Liver (tissue), 9 donors: ENCODE data around the gene TRIM9. TPM values are rescaled to one million over a fixed set of nuclear protein-coding genes. Genes with fewer than 3 reads are reported as not detected.

ENCODE experiments used
- DNase-seq: peaks from one replicate; pipeline ENCODE4 v3.0.0-alpha.2; 2017; ENCODE audit warnings: low spot score
- H3K27ac ChIP-seq, 2 donors: one replicate each; pipeline ENCODE4 v1.7.0; 2013; ENCODE audit warnings: inconsistent platforms in 2 of 2, low read length in 2 of 2, control low read depth in 1 of 2, low read depth in 1 of 2, mild to moderate bottlenecking in 1 of 2
- H3K27me3 ChIP-seq, 4 donors: one replicate each; pipeline versions ENCODE4 v1.6.1 to v1.7.0; 2013; ENCODE audit warnings: low read length in 3 of 4, inconsistent platforms in 1 of 4, mild to moderate bottlenecking in 1 of 4, moderate library complexity in 1 of 4; ENCODE audit not compliant: control insufficient read depth in 4 of 4, insufficient read depth in 4 of 4
- H3K36me3 ChIP-seq, 4 donors: one replicate each; pipeline versions ENCODE4 v1.6.1 to v1.7.0; 2013; ENCODE audit warnings: low read length in 3 of 4, mild to moderate bottlenecking in 3 of 4, low read depth in 1 of 4, moderate library complexity in 1 of 4; ENCODE audit not compliant: control insufficient read depth in 4 of 4, insufficient read depth in 3 of 4
- H3K4me1 ChIP-seq, 4 donors: one replicate each; pipeline versions ENCODE4 v1.6.1 to v1.7.0; 2013; ENCODE audit warnings: low read length in 3 of 4, mild to moderate bottlenecking in 3 of 4, moderate library complexity in 1 of 4; ENCODE audit not compliant: control insufficient read depth in 4 of 4, insufficient read depth in 4 of 4
- H3K4me3 ChIP-seq, 3 donors: one replicate each; pipeline versions ENCODE4 v1.6.1 to v1.7.0; 2013; ENCODE audit warnings: low read length in 3 of 3, control low read depth in 1 of 3, low read depth in 1 of 3, mild to moderate bottlenecking in 1 of 3
- H3K9ac ChIP-seq, 2 donors: one replicate each; pipeline ENCODE4 v1.7.0; 2013; ENCODE audit warnings: low read length in 2 of 2, mild to moderate bottlenecking in 2 of 2, moderate library complexity in 2 of 2, control low read depth in 1 of 2, low read depth in 1 of 2
- H3K9me3 ChIP-seq, 4 donors: one replicate each; pipeline versions ENCODE4 v1.6.1 to v1.7.0; 2013; ENCODE audit warnings: low read length in 3 of 4; ENCODE audit not compliant: control insufficient read depth in 4 of 4
- EGR1 ChIP-seq, 2 donors: IDR thresholded peaks; 2 replicates each; pipeline ENCODE4 v1.6.1; 2016 to 2018; ENCODE audit warnings: antibody characterized with exemption in 2 of 2, low read depth in 2 of 2
- FOXA1 ChIP-seq: IDR thresholded peaks from 2 replicates; pipeline ENCODE4 v1.6.1; 2016; ENCODE audit warnings: antibody characterized with exemption
- FOXA2 ChIP-seq: IDR thresholded peaks from 2 replicates; pipeline ENCODE4 v1.6.1; 2016; ENCODE audit warnings: antibody characterized with exemption
- HNF4A ChIP-seq, 2 donors: conservative IDR thresholded peaks; 2 replicates each; pipeline ENCODE4 v1.6.1; 2016; ENCODE audit warnings: antibody characterized with exemption in 2 of 2, mild to moderate bottlenecking in 2 of 2
- HNF4G ChIP-seq: IDR thresholded peaks from 2 replicates; pipeline ENCODE4 v1.6.1; 2016; ENCODE audit warnings: antibody characterized with exemption
- RAD21 ChIP-seq, 2 donors: IDR thresholded peaks; 2 replicates each; pipeline ENCODE4 v1.6.1; 2016; ENCODE audit warnings: antibody characterized with exemption in 2 of 2, mild to moderate bottlenecking in 2 of 2
- RXRA ChIP-seq, 2 donors: IDR thresholded peaks; 2 replicates each; pipeline ENCODE4 v1.6.1; 2017 to 2018; ENCODE audit warnings: antibody characterized with exemption in 2 of 2, mild to moderate bottlenecking in 1 of 2
- WGBS: extraction: QIAGEN DNeasy Blood & Tissue Kit; methylation state at CpG from one replicate; pipeline ENCODE4 v1.1.7; 2013; 5-methylcytosine and 5-hydroxymethylcytosine counted together
- polyA plus RNA-seq, 2 donors: library from polyadenylated mRNA; stranded (reverse) in 1 of 2; unstranded in 1 of 2; fragments of 200-250 nt in 1 of 2; fragments of >200 nt in 1 of 2; fragmentation: Nextera tagmentation in 1 of 2; extraction: Ambion mirVana in 1 of 2; gene quantifications; one replicate each; pipeline versions ENCODE4 v1.2.1 to v1.2.3, GENCODE V29; 2013 to 2015
- total RNA-seq, 2 donors: library from RNA; depleted of rRNA; stranded (reverse); fragments of >200 nt; gene quantifications; one replicate each; pipeline ENCODE4 v1.2.3, GENCODE V29; 2014
- TF ChIP-seq, protein P1 (sequence below): IDR thresholded peaks from 2 replicates; pipeline ENCODE4 v1.6.1; 2016; ENCODE audit warnings: antibody characterized with exemption
- TF ChIP-seq, protein P2 (sequence below): IDR thresholded peaks from 2 replicates; pipeline ENCODE4 v1.6.1; 2016; ENCODE audit warnings: antibody characterized with exemption
- TF ChIP-seq, protein P3 (sequence below): IDR thresholded peaks from 2 replicates; pipeline ENCODE4 v1.6.1; 2016; ENCODE audit warnings: antibody characterized with exemption, mild to moderate bottlenecking
- donor health status: healthy.
- donor health status: healthy.
- donor health status: healthy.
- donor health status: healthy.
- donor health status: healthy.

TRIM9 gene
- total and polyA plus RNA-seq, 4 donors, result 0.09 to 1.6 (median 0.18) TPM

DNA sequence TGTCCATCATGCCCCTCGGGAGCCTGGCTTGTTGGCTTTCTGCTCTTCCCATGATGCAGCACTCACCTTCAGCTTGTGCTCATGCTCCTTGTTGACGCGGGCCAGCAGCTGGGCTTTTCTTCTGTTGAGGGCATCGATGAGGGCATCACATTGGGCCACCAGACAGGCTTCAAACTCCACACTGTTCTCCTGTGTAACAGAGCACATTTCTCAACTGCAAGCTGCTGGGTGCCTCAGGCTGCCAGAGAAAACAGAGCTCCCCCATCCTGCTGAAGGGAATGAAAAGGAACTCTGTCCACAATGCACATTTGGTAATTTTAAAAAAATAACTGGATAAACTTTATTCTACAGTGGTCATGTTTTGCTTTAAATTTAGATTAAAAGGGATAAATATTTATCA, 72.1 kb downstream of the TRIM9 start:
- Histone ChIP-seq H3K9ac (no peak overlapping the region), H3K9me3 (no peaks in the 10 kb centered on the region), H3K4me1 (no peaks in the 10 kb centered on the region), H3K27ac (no peak overlapping the region), H3K27me3 (no peaks in the 10 kb centered on the region), H3K36me3 (no peaks in the 10 kb centered on the region), H3K4me3 (no peak overlapping the region)
- no peak for DNase-seq
- WGBS, result 93% methylated on average over 4 of the region's 4 CpGs
- no peak for TF ChIP-seq FOXA2

DNA sequence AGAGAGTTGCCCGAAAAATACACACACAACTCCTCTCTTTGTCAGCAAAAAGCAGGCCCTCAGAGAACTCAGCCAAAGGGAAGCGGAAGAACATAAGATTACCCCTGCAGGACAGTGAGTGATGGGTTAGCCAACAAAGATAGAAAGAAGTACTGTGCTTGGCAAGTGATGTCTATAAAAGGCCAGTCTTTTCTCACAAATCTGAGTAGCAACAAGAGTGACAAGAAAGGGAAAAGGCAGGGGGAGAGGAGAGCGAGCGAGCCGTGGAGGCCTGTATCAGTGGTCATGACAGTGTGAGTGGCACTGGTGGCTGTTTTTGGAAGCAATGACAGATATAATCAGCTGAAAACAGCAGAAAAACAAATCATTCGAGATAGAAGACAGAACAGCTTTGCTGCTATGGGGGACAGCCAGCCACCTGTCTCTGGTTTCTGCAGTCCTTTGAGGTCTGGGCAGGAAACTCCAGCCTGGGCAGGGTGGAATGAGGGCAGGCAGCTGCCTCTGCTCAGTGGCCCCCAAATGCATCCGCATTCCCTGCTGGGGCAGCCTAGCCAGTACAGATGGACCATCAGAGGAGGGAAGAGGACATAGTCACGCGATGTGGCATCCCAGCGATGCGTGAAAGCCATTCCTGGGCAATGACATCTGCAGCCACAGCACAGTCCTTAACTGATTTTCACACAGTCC, 74.7 kb downstream of the TRIM9 start:
- Histone ChIP-seq H3K27ac (no peak overlapping the region), H3K36me3 (no peaks in the 10 kb centered on the region), H3K4me1 (no peaks in the 10 kb centered on the region), H3K27me3 (no peaks in the 10 kb centered on the region), H3K9me3 (no peaks in the 10 kb centered on the region), H3K4me3 (no peak overlapping the region), H3K9ac (no peak overlapping the region)
- 83% methylated on average over 11 of the region's 11 CpGs for WGBS
- TF ChIP-seq HNF4G, result no peak
- no peak for TF ChIP-seq HNF4A (conservative IDR thresholded peaks at IDR 0.05)
- DNase-seq, result no peak

DNA sequence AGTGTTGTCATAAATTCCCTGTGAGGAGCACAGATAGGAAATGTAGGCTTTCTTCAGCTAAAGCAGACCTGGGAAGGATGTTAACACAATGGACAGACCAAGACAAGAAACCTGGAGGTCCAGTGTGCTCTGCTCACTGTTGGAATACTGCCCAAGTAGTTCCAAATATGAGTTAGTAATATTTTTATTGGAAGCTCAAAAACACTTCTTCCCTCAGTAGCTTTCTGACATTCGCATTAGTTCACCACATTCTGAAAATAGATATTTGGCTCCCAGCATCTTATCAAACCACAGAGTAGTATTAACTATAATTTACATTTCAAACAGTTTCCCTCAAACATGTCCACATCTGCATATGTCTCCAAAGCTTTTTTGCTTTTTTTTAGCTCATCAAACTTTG, 75.8 kb downstream of the TRIM9 start:
- H3K4me3 ChIP-seq, result no peak overlapping the region
- DNase-seq, result no peak
- no peaks in the 10 kb centered on the region for H3K9me3 ChIP-seq
- no peaks in the 10 kb centered on the region for H3K27me3 ChIP-seq
- H3K9ac ChIP-seq, result no peak overlapping the region
- TF ChIP-seq, protein P1, sequence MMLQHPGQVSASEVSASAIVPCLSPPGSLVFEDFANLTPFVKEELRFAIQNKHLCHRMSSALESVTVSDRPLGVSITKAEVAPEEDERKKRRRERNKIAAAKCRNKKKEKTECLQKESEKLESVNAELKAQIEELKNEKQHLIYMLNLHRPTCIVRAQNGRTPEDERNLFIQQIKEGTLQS, result no peak
- TF ChIP-seq HNF4A (conservative IDR thresholded peaks at IDR 0.05), result no peak
- no peak for TF ChIP-seq RXRA (IDR thresholded peaks at IDR 0.05)
- no peak for TF ChIP-seq RAD21 (IDR thresholded peaks at IDR 0.05)
- TF ChIP-seq HNF4G, result no peak
- TF ChIP-seq EGR1 (IDR thresholded peaks at IDR 0.05; ENCODE audit: low read depth in 2 of 2), result no peak
- TF ChIP-seq, protein P2, sequence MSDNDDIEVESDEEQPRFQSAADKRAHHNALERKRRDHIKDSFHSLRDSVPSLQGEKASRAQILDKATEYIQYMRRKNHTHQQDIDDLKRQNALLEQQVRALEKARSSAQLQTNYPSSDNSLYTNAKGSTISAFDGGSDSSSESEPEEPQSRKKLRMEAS, result no peak
- TF ChIP-seq, protein P3, sequence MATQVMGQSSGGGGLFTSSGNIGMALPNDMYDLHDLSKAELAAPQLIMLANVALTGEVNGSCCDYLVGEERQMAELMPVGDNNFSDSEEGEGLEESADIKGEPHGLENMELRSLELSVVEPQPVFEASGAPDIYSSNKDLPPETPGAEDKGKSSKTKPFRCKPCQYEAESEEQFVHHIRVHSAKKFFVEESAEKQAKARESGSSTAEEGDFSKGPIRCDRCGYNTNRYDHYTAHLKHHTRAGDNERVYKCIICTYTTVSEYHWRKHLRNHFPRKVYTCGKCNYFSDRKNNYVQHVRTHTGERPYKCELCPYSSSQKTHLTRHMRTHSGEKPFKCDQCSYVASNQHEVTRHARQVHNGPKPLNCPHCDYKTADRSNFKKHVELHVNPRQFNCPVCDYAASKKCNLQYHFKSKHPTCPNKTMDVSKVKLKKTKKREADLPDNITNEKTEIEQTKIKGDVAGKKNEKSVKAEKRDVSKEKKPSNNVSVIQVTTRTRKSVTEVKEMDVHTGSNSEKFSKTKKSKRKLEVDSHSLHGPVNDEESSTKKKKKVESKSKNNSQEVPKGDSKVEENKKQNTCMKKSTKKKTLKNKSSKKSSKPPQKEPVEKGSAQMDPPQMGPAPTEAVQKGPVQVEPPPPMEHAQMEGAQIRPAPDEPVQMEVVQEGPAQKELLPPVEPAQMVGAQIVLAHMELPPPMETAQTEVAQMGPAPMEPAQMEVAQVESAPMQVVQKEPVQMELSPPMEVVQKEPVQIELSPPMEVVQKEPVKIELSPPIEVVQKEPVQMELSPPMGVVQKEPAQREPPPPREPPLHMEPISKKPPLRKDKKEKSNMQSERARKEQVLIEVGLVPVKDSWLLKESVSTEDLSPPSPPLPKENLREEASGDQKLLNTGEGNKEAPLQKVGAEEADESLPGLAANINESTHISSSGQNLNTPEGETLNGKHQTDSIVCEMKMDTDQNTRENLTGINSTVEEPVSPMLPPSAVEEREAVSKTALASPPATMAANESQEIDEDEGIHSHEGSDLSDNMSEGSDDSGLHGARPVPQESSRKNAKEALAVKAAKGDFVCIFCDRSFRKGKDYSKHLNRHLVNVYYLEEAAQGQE, result no peak
- no peak for TF ChIP-seq FOXA1
- H3K27ac ChIP-seq, result no peak overlapping the region
- no peaks in the 10 kb centered on the region for H3K4me1 ChIP-seq
- no peaks in the 10 kb centered on the region for H3K36me3 ChIP-seq
- WGBS, result 71% methylated on average over 1 of the region's 1 CpG
